Lower leg skin (tissue), 3 donors: ENCODE data around the gene RAPGEF3.

Source experiments
- POLR2A ChIP-seq, 2 donors: fragments of 450-650 bp; IDR thresholded peaks; one replicate each; pipeline ENCODE4 v1.6.1; 2016 to 2017; ENCODE audit warnings: antibody characterized with exemption in 2 of 2, mild to moderate bottlenecking in 1 of 2, moderate library complexity in 1 of 2
- TF ChIP-seq, protein P1 (sequence below), 3 donors: fragments of 450-650 bp; IDR thresholded peaks; one replicate each; pipeline ENCODE4 v1.5.1; 2016; ENCODE audit warnings: antibody characterized with exemption in 3 of 3, mild to moderate bottlenecking in 3 of 3, moderate library complexity in 2 of 3

DNA sequence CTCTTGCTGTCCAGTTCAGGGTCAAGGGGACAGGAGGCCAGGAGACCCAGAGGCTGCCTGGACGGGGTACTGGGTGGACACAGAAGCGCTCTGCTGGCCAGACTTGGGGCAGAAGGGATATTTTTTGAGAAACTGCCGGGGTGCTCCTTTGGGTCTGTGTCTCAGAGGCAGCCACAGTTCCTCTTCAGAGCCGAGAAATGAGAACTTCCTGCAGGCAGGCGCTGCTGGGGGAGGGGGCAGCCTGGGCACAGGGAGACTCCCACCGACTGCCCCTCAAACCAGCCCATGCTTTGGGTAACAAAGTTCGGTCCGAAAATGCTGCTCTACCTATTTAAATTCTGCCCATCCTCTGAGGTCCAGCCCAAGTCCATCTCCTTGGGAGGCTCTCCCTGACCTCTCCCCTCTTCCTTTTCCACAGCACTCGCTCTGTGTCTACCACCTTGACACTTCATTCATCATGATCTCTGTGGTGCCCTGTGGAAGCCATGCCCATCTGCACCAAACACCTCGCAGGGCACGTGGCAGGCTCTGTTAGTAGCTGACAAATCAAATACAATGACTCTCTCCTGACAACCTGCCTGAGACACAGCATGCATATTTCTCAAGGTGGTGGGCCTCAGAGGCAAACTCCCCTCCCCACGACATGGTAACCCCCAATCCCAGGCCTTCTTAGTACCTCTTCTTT is 44.7 kb upstream of the RAPGEF3 start:
- no peak for TF ChIP-seq POLR2A (IDR thresholded peaks at IDR 0.05)
- TF ChIP-seq, protein P1, sequence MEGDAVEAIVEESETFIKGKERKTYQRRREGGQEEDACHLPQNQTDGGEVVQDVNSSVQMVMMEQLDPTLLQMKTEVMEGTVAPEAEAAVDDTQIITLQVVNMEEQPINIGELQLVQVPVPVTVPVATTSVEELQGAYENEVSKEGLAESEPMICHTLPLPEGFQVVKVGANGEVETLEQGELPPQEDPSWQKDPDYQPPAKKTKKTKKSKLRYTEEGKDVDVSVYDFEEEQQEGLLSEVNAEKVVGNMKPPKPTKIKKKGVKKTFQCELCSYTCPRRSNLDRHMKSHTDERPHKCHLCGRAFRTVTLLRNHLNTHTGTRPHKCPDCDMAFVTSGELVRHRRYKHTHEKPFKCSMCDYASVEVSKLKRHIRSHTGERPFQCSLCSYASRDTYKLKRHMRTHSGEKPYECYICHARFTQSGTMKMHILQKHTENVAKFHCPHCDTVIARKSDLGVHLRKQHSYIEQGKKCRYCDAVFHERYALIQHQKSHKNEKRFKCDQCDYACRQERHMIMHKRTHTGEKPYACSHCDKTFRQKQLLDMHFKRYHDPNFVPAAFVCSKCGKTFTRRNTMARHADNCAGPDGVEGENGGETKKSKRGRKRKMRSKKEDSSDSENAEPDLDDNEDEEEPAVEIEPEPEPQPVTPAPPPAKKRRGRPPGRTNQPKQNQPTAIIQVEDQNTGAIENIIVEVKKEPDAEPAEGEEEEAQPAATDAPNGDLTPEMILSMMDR (IDR thresholded peaks at IDR 0.05): no peak
